GM18873 (cell line): ENCODE data around the gene SERPING1.

Experiments
- ATAC-seq: cut with Tn5 transposase; IDR thresholded peaks from one replicate; pipeline ENCODE4 v1.9.1; 2021; ENCODE audit warnings: mild to moderate bottlenecking, moderate library complexity, moderate number of reproducible peaks; ENCODE audit not compliant: unreplicated experiment, low FRiP score

Gene SERPING1

GRCh38 chr11:57635246-57635645, 37.8 kb downstream of the SERPING1 start:
- no peak for ATAC-seq

DNA sequence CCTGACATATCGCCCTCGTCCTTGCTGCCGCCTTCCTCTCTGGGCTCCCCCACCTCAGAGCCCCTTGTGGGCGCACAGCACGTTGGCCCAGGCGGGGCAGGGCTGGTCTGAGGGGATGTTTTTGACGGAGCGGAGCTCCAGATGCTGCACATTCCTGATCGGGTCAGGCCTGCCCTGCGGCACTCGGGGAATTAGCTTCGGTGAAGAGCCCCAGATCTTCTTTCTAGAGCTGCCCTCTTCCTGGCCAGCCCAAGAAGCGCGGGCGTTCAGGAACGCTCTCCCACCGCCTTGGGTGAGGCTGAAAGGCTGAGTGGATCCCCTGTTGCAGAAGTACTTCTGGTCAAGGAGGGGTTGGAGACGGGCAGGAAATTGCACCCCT, 40.1 kb downstream of the SERPING1 start:
- ATAC-seq, result no peak

- no peak for ATAC-seq
Observed at GRCh38 chr11:57638005-57638781, 40.7 kb downstream of the SERPING1 start.

- ATAC-seq, result no peak
Observed at GRCh38 chr11:57638811-57639320, 41.4 kb downstream of the SERPING1 start.

- ATAC-seq, result no peak
Observed at GRCh38 chr11:57639321-57640067, 42.0 kb downstream of the SERPING1 start.

DNA sequence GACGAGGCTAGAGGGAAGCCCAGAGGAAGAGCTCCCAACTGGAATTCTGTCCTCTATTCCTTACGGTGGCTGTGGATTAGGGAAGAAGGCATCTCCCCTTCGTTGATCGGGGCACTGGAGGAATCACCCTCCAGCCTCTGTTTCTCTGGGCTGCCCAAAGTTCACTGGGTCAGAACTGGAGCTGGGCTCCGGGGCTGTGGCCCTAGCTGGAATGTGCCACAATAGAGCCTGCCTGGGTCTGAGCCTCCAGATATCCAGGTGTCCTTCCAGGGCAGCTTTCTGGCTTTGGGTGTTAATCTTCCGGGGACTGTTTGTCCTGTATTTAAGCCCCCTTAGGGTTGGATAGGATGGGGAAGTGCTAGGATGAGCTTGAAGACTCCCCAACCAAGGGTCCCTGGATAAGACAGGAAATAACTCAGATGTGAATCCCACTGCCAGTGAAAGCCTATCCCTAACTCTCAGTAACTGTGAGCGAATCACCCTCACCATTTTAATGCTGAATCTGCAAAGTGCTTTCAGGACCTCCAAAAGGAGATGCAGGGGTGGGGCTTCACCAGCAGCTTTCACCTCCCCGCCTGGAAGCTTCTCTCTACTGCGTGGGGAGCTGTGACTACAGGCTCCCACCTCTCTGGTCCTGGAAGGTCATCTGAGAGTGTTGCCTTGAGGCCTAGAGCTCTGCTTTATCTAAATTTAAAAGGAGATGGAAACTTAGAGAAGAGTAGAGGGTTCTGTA, 42.7 kb downstream of the SERPING1 start:
- no peak for ATAC-seq

DNA sequence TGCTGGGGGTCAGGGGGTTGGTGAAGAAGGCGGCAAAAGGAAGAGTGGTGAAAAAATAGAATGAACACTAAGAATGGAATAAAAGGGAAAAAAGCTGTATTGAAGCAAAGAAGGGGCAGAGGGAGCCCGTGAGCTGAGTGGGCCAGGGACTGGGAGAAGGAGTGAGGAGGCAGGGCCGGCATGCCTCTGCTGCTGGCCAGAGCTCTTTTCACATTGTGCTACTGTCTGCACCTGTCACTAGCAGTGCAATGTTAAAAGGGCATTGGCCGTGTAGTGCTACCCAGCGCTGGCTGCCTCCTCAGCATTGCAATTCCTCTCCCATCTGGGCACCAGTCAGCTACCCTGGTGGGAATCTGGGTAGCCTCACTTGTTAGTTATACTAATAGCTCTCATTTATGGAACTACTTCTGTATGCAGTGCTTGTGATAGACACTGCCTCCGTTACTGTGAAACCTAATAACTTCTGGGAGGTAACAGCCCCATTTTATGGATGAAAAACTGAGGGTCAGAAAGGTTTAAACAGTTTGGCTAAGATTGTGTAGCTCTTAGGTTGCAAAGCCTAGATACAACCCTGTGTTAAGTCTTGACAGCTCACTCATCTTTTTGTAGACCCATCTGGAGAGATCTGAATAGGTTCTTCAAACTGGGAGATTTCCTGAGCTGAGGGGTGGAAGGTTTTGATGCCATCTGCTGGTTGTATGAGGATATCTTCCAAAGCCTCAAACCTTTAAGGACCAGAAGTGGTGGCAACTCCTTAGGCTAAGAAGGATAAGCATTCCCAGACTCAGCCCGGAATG, 43.7 kb downstream of the SERPING1 start:
- ATAC-seq, result no peak

DNA sequence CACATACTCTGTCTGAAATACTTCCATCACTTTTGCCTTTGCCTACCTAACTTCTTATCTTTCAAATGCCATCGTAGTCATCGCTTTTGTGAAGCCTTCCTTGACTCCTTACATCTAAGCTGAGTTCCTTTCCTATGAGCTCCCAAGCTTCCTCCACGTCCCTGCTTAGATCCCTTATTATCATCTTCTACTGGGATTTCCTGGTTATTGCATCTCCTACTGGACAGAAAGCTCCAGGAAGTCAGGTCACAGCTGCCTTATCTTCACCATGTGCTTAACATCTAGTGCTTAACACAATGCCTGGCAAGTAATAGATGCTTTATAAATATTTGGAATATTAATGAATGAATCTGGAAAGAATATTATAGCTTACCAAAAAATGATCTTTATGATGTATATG, 46.3 kb downstream of the SERPING1 start:
- no peak for ATAC-seq

- no peak for ATAC-seq
Observed at GRCh38 chr11:57644748-57645688, 47.5 kb downstream of the SERPING1 start.

DNA sequence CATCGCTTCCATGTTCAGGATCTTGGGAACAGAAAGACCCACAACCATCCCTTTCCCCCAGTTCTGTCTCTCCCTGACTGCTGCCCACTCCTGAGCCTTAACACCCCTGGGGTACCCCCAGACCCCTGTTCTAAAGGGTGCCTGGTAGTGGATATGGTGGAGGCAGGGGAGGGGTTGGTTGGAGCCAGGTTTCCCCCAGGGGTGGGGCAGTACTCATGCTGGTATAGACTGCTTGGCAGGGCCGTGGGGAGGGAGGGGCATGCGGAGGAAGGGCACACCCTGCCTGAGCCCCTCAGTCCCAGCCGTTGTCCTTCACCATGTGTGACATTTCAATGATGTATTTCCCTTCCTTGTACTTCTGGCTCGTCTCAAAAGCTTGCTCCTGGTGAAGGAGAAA, 48.2 kb downstream of the SERPING1 start:
- no peak for ATAC-seq

DNA sequence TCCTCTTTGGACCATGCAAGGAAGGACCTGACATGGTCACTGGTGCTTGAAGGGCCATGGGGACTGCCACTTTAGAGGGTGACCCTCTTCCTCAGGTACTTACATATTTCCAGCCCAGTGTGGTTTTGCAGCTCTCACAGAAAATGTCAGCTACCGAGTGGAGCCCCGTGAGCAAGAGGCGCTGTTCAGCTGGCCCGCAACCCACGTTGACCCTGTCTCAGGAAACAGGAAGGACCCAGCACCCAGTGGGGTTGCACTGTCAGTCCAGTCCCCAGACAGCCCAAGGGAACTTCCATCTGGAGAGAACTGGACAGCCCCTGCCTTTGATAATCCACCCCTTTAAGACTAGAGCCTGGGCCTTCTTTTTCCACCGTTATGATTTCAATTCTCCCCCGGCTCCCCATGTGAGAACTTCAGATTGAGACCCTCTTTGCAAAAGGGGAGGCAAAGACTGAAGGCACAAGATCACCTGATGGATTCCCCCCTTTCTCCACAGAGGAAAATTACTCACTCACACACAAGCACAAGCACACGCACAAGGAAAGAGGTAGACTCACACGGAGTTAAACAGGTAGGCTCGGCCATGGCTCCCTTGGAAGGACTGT, 48.8 kb downstream of the SERPING1 start:
- ATAC-seq, result no peak

GRCh38 chr11:57646799-57647303, 49.4 kb downstream of the SERPING1 start:
- no peak for ATAC-seq

DNA sequence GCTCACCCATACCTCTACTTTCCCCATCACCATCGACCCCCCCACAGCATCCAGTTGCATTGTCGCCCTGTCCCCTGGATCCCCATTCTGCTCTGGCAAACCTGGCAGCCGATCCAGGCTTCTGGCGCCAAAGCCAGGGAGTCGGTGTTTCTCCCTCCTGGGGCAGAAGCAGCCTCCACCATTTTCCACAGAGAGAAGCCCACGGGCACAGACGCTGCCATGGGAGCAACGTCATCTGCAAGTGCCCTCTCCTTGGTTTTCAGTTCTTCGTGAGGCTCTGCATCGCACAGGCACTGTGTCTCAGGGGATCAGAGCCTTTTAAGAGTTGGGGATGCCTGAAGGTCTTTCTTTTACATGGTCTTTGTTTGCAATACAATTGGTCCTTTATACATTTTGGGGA, 49.9 kb downstream of the SERPING1 start:
- no peak for ATAC-seq

DNA sequence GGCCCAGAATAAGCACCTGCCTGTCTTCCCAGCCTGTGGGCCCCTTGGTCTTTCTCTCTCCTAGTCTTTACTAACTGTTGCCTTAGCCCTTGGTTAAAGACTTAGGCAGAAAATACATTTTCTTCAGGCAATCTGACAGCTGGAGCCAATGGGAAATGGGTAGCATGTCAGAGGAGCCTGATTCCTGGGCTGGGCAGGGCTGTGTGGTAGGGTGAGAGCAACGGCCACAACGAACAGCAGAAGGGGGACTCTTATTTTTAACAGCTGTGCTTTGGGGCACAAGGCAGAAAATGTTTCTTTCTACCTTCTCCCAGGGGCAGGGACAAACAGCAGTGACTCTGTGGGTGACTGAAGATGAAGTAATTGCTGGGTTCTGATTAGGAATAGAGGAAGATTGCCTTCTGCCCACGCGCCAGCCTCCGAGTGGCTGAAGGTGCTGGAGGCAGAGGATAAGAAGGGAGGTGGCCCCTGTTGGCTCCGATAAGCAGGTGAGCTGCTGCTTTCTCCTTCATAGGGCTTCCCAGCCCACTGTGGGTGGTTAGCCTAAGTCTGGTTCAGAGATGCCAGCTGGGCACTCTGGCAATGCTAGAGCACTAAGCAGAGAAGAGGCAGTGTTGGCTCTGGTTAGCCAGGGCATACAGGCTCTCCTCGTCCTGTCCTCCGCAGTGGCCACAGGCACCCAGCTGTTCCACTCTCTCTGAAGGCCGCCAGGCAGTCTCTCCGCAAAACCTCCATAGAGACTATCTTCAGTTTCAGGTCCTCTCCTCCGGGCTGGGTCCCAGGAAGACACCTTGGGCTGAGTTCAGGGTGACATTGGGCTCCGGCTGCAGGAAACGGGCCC, 50.7 kb downstream of the SERPING1 start:
- no peak for ATAC-seq

GRCh38 chr11:57648801-57649735, 51.6 kb downstream of the SERPING1 start:
- no peak for ATAC-seq

DNA sequence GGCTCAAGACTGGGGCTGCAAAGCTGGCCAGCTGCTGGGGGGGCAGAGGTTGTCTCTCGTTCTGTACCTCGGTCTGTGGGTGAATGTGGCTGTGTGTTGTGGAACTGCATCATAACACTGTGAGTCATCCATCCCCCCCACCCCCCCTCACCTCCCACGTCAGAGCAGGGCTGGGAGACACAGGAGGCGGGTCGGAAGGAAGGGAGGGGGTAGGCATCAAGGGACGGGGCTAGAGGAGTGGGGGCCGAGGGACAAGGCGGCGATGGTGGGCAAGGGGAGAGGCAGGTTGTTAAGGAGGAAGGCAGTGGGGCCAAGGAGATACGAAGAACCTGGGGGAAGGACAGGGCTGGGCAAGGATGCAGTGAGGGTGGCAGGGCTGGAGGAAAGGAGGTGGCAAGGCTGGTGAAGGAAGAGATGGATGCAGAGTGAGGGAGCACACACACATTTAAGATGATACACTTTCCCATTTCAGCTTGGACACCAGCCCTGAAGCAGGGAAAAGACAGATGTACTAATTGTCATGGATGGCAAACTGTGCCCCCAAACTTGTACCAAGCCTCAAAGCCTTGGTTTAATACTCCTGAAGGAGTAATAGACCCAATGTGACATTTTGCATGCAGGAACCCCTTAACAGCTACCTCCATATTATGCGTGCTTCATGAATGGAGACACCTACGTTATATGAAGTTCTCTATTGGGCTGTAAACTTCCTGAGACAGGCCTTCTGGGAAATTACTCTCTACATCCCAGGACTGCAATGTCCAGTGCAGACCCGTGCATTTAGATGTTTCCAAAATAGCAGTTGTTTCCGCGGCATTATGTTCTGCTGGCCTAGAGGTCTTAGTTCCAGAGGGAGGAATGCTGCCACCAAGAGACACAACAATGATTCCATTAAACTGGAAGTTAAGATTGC, 52.6 kb downstream of the SERPING1 start, which contains the start of gene YPEL4:
TSS of gene YPEL4 (minus strand) at position 87 of the 913 bp plus-strand sequence. CDS start 2,805 bp downstream, outside the sequence.
- no peak for ATAC-seq
